Natural killer cell (primary cell): ENCODE data around the gene PRKCD. TPM values are rescaled to one million over a fixed set of nuclear protein-coding genes. Genes with fewer than 3 reads are reported as not detected.

Experiments used
- ATAC-seq, 3 donors: fragments of 150-1000 bp in 2 of 3; fragments of 200-7000 bp in 1 of 3; cut with Tn5 transposase; 1 replicate in 1 of 3; 2 replicates in 2 of 3; pipeline ENCODE4 v1.10.0; 2021; ENCODE audit warnings: mild to moderate bottlenecking in 2 of 3, moderate library complexity in 2 of 3
- DNase-seq, 2 donors: peaks; one replicate each; pipeline versions ENCODE4 v3.0.0 to v3.0.0-alpha.2; 2013 to 2021; ENCODE audit warnings: mixed read lengths in 1 of 2
- H3K27ac ChIP-seq: one replicate; pipeline ENCODE4 v1.5.1; 2013; ENCODE audit warnings: mild to moderate bottlenecking, low read length
- H3K27me3 ChIP-seq: one replicate; pipeline ENCODE4 v1.6.1; 2013; ENCODE audit warnings: low read length; ENCODE audit not compliant: control insufficient read depth, insufficient read depth
- H3K36me3 ChIP-seq: one replicate; pipeline ENCODE4 v1.6.1; 2013; ENCODE audit warnings: low read length; ENCODE audit not compliant: control insufficient read depth, insufficient read depth
- H3K4me1 ChIP-seq: one replicate; pipeline ENCODE4 v1.6.1; 2013; ENCODE audit warnings: low read length; ENCODE audit not compliant: control insufficient read depth, insufficient read depth
- H3K4me3 ChIP-seq: one replicate; pipeline ENCODE4 v1.5.1; 2013; ENCODE audit warnings: low read length
- H3K9me3 ChIP-seq: one replicate; pipeline ENCODE4 v1.6.1; 2013; ENCODE audit warnings: low read length; ENCODE audit not compliant: control insufficient read depth, insufficient read depth
- H3K27ac Mint-ChIP-seq, 2 donors: one replicate each; pipeline ENCODE4 v1.8.0; 2022; ENCODE audit warnings: mild to moderate bottlenecking in 2 of 2, mixed read lengths in 2 of 2, moderate library complexity in 1 of 2
- H3K27me3 Mint-ChIP-seq, 2 donors: one replicate each; pipeline ENCODE4 v1.8.0; 2022; ENCODE audit warnings: low read depth in 2 of 2, mixed read lengths in 2 of 2
- H3K36me3 Mint-ChIP-seq: one replicate; pipeline ENCODE4 v1.8.0; 2022; ENCODE audit warnings: mixed read lengths
- H3K4me1 Mint-ChIP-seq, 2 donors: one replicate each; pipeline ENCODE4 v1.8.0; 2022; ENCODE audit warnings: mixed read lengths in 2 of 2
- H3K4me3 Mint-ChIP-seq: one replicate; pipeline ENCODE4 v1.8.0; 2022; ENCODE audit warnings: mild to moderate bottlenecking, moderate library complexity, mixed read lengths
- H3K9me3 Mint-ChIP-seq, 2 donors: one replicate each; pipeline ENCODE4 v1.8.0; 2022; ENCODE audit warnings: mixed read lengths in 2 of 2
- CTCF ChIP-seq: fragments of 200-600 bp; IDR thresholded peaks from one replicate; pipeline ENCODE4 v1.8.0; 2022; ENCODE audit warnings: antibody characterized with exemption
- WGBS: methylation state at CpG from one replicate; pipeline ENCODE4 v1.1.7; 2013; ENCODE audit warnings: missing lambda C conversion rate; ENCODE audit not compliant: insufficient coverage; 5-methylcytosine and 5-hydroxymethylcytosine counted together
- intact Hi-C: fragments of 100-400 bp; cut with micrococcal nuclease; formaldehyde crosslinking; loops from one replicate; pipeline ENCODE4 v1.14.2; 2022
- total RNA-seq, 4 donors: library from RNA; stranded (reverse); fragments of 120-200 nt in 1 of 4; gene quantifications; one replicate each; pipeline versions ENCODE4 v1.2.3 to v1.2.4, GENCODE V29; 2013 to 2022

Gene PRKCD
- total RNA-seq, 3 donors from 2014 or later (not counting 1 experiment from before 2014, with no cell fraction given): 31.7 to 60.0 (median 36.3) TPM

GRCh38 chr3:53194210-53195065 lies 33.4 kb downstream of the PRKCD start:
- Mint-ChIP-seq H3K4me3 (no peak overlapping the region), H3K27me3 (peaks cover 0 to 3% of the 10 kb centered on the region in 2 donors), H3K36me3 (peaks cover 7% of the 10 kb centered on the region), H3K4me1 (peaks cover 15 to 28% of the 10 kb centered on the region in 2 donors), H3K9me3 (no peaks in the 10 kb centered on the region), H3K27ac (no peak overlapping the region)
- Histone ChIP-seq H3K9me3 (no peaks in the 10 kb centered on the region), H3K4me1 (peaks cover 25% of the 10 kb centered on the region), H3K4me3 (no peak overlapping the region), H3K36me3 (peaks cover 27% of the 10 kb centered on the region), H3K27ac (no peak overlapping the region), H3K27me3 (no peaks in the 10 kb centered on the region)
- WGBS: 90% methylated on average over 14 of the region's 14 CpGs
- intact Hi-C loops: loop anchor here (5.0 kb wide), 1 partner anchor 32 kb away; the partner anchor contains the start of gene PRKCD
- DNase-seq (no peak), ATAC-seq (peak in 1 of 3 donors; percentile 18)
- TF ChIP-seq CTCF: no peak

- H3K36me3 ChIP-seq: peaks cover 21% of the 10 kb centered on the region
- H3K4me3 Mint-ChIP-seq: no peak overlapping the region
- peak overlapping the region in 1 of 2 donors; percentile 40 for H3K27ac Mint-ChIP-seq
- no peak overlapping the region for H3K4me3 ChIP-seq
- H3K27ac ChIP-seq: no peak overlapping the region
- peaks cover 15 to 26% of the 10 kb centered on the region in 2 donors for H3K4me1 Mint-ChIP-seq
- intact Hi-C loops: loop anchor here (5.0 kb wide), 1 partner anchor 33 kb away; the partner anchor contains the start of gene PRKCD
- no peaks in the 10 kb centered on the region for H3K9me3 ChIP-seq
- peaks cover 3% of the 10 kb centered on the region for H3K36me3 Mint-ChIP-seq
- H3K4me1 ChIP-seq: peaks cover 25% of the 10 kb centered on the region
- DNase-seq: no peak
- TF ChIP-seq CTCF: no peak
- H3K27me3 ChIP-seq: no peaks in the 10 kb centered on the region
- WGBS: 92% methylated on average over 10 of the region's 10 CpGs
- no peaks in the 10 kb centered on the region for H3K9me3 Mint-ChIP-seq
- peak in 1 of 3 donors; percentile 6 for ATAC-seq
- peaks cover 0 to 3% of the 10 kb centered on the region in 2 donors for H3K27me3 Mint-ChIP-seq
Observed at GRCh38 chr3:53195066-53195450, 34.0 kb downstream of the PRKCD start.

GRCh38 chr3:53195602-53196574 lies 34.9 kb downstream of the PRKCD start:
- Histone ChIP-seq H3K4me1 (peaks cover 25% of the 10 kb centered on the region), H3K36me3 (peaks cover 14% of the 10 kb centered on the region), H3K27ac (no peak overlapping the region), H3K9me3 (no peaks in the 10 kb centered on the region), H3K27me3 (no peaks in the 10 kb centered on the region), H3K4me3 (no peak overlapping the region)
- intact Hi-C loops: loop anchor here (1.0 to 5.0 kb wide), 3 partner anchors 34 to 82 kb away; partner anchors contain the start of gene PRKCD
- ATAC-seq: peak; percentile 65 to 76 (median 66)
- 26% methylated on average over 33 of the region's 36 CpGs for WGBS
- Mint-ChIP-seq H3K36me3 (no peaks in the 10 kb centered on the region), H3K27me3 (peaks cover 0 to 3% of the 10 kb centered on the region in 2 donors), H3K4me1 (peaks cover 15 to 23% of the 10 kb centered on the region in 2 donors), H3K27ac (no peak overlapping the region), H3K4me3 (no peak overlapping the region), H3K9me3 (no peaks in the 10 kb centered on the region)
- TF ChIP-seq CTCF: peak; percentile 99
- DNase-seq: peak; percentile 64 to 81
